ENCODE measurements around the gene COL4A5. TPM values are rescaled to one million over a fixed set of nuclear protein-coding genes. Genes with fewer than 3 reads are reported as not detected.

The COL4A5 gene
- total and polyA plus RNA-seq, 2 of the 8 experiments (the other 6 are each of a cell fraction or from before 2014, with no cell fraction given), result 24.9 to 30.2 TPM

DNA sequence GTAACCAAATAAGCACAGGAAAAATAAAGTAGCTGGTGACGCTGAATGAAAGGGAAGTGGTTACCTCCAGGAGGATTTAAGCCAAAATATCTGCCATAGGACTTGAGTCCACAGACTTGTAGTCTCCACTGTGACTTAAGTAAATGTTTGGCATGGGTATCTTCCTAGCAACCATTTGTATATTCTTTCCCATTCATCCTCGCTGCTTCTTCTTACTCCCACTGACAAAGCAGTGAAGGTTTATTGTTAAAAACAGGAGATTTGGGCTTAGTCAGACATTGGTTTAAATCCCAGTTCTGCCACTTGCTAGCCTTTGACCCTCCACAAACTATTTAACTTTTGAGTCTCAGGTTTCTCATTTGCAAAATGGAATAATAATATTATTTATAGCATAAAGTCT lies 23.7 kb upstream of the COL4A5 start:
- ChIA-PET CTCF (ENCODE audit: partially characterized antibody) (no interaction called here), POLR2A (ENCODE audit: partially characterized antibody) (no interaction called here)
- DNase-seq (ENCODE audit: low read depth in 1 of 2, low spot score in 2 of 2) (no peak), FAIRE-seq (no peak)
- Histone ChIP-seq H3K27ac (ENCODE audit: low read depth, low read length) (no peak overlapping the region), H2BK12ac (ENCODE audit: low read depth, low read length) (no peak overlapping the region), H3K27me3 (replicated peaks in 1 of 4; ENCODE audit: control insufficient read depth in 3 of 4, extremely low read depth in 1 of 4, insufficient read depth in 3 of 4, low read length in 3 of 4) (no peaks in the 10 kb centered on the region), H2BK5ac (ENCODE audit: low read depth, low read length) (no peak overlapping the region), H2BK15ac (ENCODE audit: low read length) (no peak overlapping the region), H3K79me2 (ENCODE audit: control insufficient read depth in 1 of 2, insufficient read depth in 2 of 2, low read length in 2 of 2) (no peaks in the 10 kb centered on the region), H3K9ac (replicated peaks in 1 of 4; ENCODE audit: extremely low read depth in 1 of 4, low read depth in 3 of 4, low read length in 3 of 4) (no peak overlapping the region), H2AFZ (ENCODE audit: low read length) (no peak overlapping the region), H3K4me1 (replicated peaks in 1 of 4; ENCODE audit: control insufficient read depth in 3 of 4, insufficient read depth in 4 of 4, low read length in 3 of 4) (peaks cover 0 to 8% (median 4%) of the 10 kb centered on the region in 4 experiments; a peak in 4 of 7 replicates), H2BK20ac (ENCODE audit: low read length) (no peak overlapping the region), H4K5ac (ENCODE audit: insufficient read length, low read depth, low read length) (no peak overlapping the region), H2AK5ac (ENCODE audit: low read depth, low read length) (no peak overlapping the region), H3K23ac (ENCODE audit: insufficient read length) (no peak overlapping the region), H3K56ac (replicated peaks; ENCODE audit: insufficient read length, low read depth, low read length) (no peak overlapping the region), H4K8ac (ENCODE audit: extremely low read depth, insufficient read depth, low read length) (no peak overlapping the region), H3K4me3 (ENCODE audit: extremely low read depth in 1 of 4, insufficient read depth in 2 of 4, low read depth in 3 of 4, low read length in 4 of 4) (no peak overlapping the region), H4K20me1 (replicated peaks in 1 of 2; ENCODE audit: control insufficient read depth in 1 of 2, insufficient read depth in 2 of 2, low read length in 2 of 2) (no peaks in the 10 kb centered on the region), H3K36me3 (ENCODE audit: control insufficient read depth in 2 of 4, insufficient read depth in 4 of 4, low read length in 3 of 4) (no peaks in the 10 kb centered on the region), H3K4ac (replicated peaks; ENCODE audit: insufficient read length, low read depth, low read length) (no peak overlapping the region), H3K79me1 (ENCODE audit: low read depth, low read length) (no peaks in the 10 kb centered on the region), H4K91ac (replicated peaks; ENCODE audit: insufficient read length, low read length) (no peak overlapping the region), H3K23me2 (ENCODE audit: low read depth, low read length) (no peaks in the 10 kb centered on the region), H3K14ac (ENCODE audit: insufficient read length) (no peak overlapping the region), H3K9me3 (ENCODE audit: insufficient read depth in 2 of 2, low read depth in 1 of 2, low read length in 1 of 2) (no peaks in the 10 kb centered on the region), H3K18ac (ENCODE audit: extremely low read depth, low read length) (no peak overlapping the region), H3K4me2 (ENCODE audit: insufficient read depth in 1 of 2, low read depth in 2 of 2, low read length in 2 of 2) (no peak overlapping the region), H2BK120ac (replicated peaks; ENCODE audit: low read depth, low read length) (no peak overlapping the region)
- 82% methylated on average over 2 of the region's 2 CpGs; no CpG with 5 or more reads in 1 of the 2 experiments for WGBS, 2 experiments (ENCODE audit: extremely low coverage in 1 of 2, insufficient coverage in 1 of 2, insufficient read length in 1 of 2, insufficient replicate concordance in 2 of 2, low coverage in 1 of 2, low lambda C conversion rate in 2 of 2, missing lambda C conversion rate in 1 of 2)
- no peak for TF ChIP-seq SRF (IDR thresholded peaks at IDR 0.05; ENCODE audit: low read depth, low read length)
- no peak for TF ChIP-seq SAP30 (IDR thresholded peaks at IDR 0.05; ENCODE audit: insufficient read depth, insufficient replicate concordance, low read length)
- TF ChIP-seq POLR2AphosphoS5 (IDR thresholded peaks at IDR 0.05; ENCODE audit: low read depth, low read length), result no peak
- no peak for TF ChIP-seq KDM1A (IDR thresholded peaks at IDR 0.05; ENCODE audit: borderline replicate concordance, low read length)
- TF ChIP-seq HDAC6 (IDR thresholded peaks at IDR 0.05; ENCODE audit: low read depth, low read length), result no peak
- TF ChIP-seq CTBP2 (IDR thresholded peaks at IDR 0.05; ENCODE audit: borderline replicate concordance, insufficient read depth, insufficient read length, low read length), result no peak
- no peak for TF ChIP-seq TEAD4 (IDR thresholded peaks at IDR 0.05; ENCODE audit: low read depth, low read length)

Data from H1 (cell line).